Suppressor macrophage (primary cell): ENCODE results near the gene DNAJB13.

Experiments used
- DNase-seq, 4 experiments: peaks; one replicate each; pipeline ENCODE4 v3.0.0-alpha.2; 2020 to 2022

Gene DNAJB13

DNA sequence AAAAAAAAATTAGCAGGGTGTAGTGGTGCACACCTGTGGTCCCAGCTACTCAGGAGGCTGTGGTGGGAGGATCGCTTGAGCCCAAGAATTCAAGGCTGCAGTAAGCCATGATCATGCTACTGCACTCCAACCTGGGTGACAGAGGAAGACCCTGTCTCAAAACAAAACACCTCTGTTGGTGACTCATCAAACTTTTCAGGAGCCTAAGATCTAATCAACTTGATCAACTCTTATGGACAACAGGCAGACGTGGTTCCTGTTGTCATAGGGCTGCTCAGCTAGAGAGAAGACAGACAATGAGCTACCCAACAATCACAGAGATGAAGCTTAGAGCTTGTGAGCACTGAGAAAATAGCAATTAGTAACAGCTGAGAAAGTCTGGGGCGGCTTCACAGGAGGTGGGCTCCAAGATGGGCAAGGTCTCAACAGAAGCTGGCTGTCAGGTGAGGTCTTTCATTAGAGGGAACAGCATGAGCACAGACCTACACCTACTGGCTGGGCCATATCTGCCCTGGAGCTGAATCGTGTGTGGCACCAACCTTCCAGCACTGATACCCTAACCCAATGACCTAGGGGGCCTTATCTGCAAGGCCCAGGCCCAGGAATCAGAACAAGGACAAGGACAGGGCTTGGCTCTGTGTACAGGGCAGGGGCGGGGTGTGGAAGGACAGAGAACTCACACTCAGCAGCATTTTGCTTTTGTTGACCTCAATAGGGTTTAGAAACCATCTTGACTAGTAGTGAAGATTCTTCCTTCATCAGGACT is 65.3 kb downstream of the DNAJB13 start:
- DNase-seq, result no peak

DNA sequence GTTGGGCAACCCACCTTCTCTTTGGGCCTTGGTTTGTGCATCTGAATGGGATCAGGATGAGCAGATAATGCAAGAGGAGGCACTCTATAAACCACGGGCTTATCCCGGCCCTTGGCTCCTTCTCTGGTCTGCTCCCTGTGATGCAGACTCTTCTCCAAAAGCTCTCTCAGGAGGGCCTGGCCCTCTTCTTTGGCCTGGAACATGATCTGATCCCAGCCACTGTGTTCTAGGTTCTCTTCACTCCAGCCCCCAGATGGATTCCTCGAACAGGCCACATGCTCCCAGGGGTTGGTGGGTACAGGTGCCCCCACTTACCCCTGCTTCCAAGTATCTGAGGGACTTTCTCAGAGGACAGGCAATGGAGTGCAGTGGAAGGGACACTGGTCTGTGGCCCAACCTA is 66.8 kb downstream of the DNAJB13 start:
- DNase-seq, result no peak

DNA sequence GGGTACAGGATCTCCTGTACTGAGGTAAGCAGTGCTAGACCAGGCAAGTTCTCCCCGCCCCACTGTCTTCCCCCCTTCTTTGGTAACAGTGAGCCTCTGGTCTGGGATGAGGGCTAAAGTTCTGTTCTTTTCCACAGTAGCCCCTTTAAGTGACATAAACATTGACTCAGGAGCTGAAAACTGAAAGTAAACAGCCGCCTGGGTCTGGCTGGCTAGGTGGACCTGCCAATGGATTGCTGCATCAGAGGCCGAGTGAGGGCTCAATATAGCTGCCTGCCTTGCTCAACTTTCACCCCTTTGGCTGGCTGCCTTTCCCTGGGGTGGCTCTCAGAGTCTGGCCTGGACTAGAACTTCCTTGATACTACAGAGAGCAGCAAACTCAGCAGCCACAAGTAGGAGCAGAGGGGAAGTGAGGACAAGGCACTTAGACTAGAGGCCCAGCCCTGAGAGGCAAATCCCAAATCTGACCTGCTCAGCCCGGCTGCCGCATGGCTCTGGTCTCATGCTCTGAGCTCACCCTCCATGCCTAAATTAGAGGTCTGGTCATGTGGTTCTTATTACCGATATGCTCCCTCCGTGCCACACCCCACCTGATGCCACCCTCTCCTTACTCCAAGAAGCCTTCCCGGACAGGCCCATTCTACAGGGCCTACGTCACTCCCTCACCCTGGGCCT is 67.6 kb downstream of the DNAJB13 start:
- DNase-seq, result peak; percentile 92 to 98 (median 96)

DNA sequence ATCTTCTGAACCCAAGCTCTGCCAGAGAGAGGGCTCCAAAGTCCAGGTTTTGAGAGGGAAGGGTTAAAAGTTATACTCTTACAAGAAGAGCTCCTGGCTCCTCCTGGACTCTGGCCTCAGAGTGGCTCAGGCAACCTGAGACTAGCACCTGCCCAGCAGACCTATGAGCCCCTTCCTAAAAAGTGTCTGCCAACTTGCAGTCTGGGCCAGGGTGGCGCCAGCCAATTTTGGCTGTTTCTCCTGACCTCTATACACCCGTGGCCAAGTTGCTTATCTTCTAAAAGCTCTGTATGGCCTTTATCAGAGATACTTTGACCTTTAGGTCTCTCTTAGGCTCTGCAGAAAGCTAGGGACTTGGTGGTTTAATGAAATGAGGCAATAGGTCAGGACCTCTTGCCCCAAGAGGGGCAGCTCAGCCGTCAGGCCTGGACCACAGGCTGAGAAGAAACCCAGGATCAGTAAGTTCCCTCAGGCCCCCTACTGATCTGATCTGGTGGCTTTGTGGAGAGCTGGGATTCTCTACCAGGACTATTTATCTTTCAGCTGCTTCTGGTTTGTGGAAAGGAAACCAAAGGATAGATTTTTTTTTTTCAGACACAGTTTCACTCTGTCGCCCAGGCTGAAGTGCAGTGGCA is 68.4 kb downstream of the DNAJB13 start:
- peak; percentile 48 to 77 (median 63) for DNase-seq

DNA sequence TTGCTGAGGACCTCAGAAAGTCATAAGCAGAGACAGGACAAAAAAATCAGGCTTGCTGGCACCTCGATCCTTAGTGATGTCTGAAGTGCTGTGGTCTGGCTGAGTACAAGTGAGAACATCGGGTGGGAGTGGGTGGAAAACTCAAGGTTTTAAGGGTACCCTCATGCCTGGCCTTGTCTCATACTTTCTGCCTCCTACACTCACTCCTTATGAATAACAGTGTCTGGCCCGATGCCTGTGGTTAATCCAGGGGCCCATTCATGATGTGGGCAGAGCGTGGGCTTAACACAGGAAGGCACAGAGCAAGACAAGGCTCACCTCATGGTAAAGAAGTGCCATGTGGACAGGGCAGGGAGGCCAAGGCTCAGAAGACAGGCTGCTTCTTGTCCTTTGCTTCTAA is 69.0 kb downstream of the DNAJB13 start:
- DNase-seq, result peak; percentile 72 to 87 (median 82)
